Stimulated activated CD8-positive, alpha-beta memory T cell treated with anti-CD3 and anti-CD28 coated beads, Interleukin-7, amount 100 ng/mL, for 24 hours (primary cell): Measurements from ENCODE around the gene MAP3K7.
"Not testable (repeated sequence)": the region's sequence is repeated elsewhere in the genome, so short reads cannot be mapped to it uniquely, and the experiment has no call there.

Experiments used
- DNase-seq: peaks from one replicate; pipeline ENCODE4 v3.0.0-alpha.2; 2020; ENCODE audit warnings: low read depth

The MAP3K7 gene

DNA sequence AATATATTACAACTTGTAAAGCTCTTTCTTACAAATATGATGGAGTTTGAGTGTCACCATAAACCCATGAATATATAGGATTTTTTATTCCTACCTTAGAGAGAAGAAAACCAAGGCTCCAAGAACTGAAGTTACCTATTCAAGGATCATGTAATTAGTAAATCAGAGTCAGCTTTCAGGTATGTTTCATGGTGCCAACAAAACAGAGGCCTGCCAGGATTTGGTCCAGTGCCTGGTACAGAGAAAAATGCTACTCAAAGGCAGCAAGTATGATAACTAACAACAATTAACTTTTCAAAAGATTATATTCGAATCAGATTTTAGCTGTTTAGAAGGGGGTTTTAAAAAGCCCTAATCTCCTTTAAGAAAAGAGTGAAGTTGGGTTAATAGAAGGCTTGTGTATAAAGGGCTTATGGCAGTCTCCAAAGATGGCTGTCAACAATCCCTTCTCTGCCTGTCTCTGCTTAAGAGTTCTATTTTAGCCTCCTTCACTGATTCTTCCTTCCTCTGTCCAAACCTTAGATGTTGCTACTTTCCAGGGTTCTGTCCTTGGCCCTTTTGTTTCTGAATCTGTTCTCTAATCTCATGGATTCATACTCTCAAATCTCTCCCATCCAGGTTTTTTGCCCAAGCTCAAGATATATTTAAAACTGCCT lies 7.8 kb downstream of the MAP3K7 start:
- DNase-seq = no peak

DNA sequence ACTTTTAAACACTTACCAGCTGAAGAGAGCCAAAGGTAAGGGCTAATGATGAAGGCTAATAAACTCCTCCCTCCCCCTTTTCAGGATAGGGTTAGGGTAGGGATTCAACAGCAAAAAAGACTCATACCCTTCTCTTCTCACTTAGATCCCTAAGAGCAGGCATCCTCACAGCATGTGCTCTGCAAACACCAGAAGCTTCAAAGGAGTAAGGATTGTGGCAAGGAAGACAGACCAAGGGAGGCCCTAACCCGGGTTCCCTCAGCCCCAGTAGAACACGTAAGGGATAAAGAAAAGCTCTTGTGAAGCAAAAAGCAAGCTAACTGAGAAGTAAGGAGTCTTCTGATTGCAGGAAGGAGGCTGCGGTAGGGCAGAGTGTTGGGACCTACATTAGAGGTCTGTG lies 11.6 kb downstream of the MAP3K7 start:
- no peak for DNase-seq

DNA sequence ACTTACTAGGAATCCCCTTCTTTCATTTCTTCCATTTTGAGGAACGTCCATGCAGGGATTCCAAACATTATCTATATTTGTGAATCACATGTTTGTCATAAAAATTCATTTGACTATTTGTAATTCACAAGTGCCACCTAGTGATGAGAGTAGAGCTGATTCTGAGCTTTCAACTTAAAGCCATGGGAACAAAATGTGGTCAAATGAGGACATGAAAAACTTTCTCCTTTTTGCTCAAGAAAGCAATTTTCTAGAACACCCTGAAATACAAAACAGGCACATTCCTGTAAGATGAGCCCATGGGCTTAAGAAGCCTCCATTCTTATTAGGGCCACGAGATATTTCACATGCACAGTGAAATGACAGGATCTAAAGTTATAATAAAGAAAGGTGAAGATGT lies 12.3 kb downstream of the MAP3K7 start:
- DNase-seq = no peak

DNA sequence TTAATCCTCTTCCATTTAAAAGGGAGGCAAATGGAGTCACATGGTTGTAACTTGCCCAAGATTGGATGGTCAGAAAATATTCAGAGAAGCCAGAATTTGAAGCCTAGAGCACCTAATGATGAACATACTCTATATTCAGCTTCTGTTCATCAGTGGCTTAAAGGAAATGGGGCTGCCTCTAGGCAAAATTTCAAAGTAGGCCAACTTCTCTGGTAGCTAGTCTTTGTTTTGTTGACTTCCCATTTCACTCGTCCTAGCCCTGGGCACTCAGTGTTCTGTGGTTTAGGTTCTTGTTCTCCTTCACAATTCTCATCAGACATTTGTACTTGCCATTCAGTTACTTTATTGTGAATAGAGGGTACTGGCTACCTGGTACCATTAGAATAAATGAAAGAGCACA lies 13.2 kb downstream of the MAP3K7 start:
- no peak for DNase-seq

DNA sequence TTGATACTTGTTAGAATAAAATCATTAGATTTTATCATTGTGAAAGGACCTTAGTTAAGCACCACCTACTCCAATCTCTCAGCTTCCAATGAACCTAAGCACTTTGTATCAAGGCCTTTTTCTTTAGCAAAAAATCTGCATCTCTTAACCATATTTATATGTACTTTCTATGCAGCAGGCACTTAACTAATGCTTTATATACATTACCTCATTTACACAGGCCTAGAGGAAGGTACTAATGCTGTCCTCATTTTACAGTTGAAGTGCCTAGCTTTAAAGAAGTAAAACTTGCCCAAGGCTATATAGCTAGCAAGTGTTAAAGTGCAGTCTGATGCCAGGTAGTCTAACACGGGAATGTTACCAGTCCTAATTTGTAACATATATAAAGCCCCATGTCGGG lies 14.0 kb downstream of the MAP3K7 start:
- DNase-seq = no peak

DNA sequence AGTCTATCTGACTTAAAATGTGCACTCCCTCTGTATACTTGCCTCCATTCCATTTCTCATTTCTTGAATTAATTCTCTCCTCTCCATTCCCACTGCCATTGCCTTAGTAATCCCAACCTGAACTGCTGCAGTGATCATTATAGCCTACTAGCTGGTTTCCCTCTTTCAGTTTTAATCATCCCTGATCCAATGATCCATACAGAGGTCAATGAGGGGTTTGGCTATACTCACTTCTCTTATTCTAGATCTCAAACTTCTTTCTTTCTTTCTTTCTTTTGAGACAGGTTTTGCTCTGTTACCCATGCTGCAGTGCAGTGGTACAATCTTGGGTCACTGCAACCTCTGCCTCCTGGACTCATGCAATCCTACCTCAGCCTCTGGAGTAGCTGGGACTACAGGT lies 17.6 kb downstream of the MAP3K7 start:
- DNase-seq = no peak

DNA sequence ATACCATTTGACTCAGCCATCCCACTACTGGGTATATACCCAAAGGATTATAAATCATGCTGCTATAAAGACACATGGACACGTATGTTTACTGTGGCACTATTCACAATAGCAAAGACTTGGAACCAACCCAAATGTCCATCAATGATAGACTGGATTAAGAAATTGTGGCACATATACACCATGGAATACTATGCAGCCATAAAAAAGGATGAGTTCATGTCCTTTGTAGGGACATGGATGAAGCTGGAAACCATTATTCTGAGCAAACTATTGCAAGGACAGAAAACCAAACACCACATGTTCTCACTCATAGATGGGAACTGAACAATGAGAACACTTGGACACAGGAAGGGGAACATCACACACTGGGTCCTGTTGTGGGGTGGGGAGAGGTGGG lies 19.2 kb downstream of the MAP3K7 start:
- DNase-seq = not testable (repeated sequence)

DNA sequence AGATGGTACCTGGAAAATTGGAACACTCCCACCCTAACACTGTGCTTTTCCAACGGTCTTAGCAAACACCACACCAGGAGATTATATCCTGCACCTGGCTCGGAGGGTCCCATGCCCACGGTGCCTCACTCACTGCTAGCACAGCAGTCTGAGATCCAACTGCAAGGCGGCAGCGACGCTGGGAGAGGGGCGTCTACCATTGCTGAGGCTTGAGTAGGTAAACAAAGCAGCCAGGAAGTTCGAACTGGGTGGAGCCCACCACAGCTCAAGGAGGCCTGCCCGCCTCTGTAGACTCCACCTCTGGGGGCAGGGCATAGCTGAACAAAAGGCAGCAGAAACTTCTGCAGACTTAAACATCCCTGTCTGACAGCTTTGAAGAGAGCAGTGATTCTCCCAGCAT lies 24.5 kb downstream of the MAP3K7 start:
- not testable (repeated sequence) for DNase-seq

DNA sequence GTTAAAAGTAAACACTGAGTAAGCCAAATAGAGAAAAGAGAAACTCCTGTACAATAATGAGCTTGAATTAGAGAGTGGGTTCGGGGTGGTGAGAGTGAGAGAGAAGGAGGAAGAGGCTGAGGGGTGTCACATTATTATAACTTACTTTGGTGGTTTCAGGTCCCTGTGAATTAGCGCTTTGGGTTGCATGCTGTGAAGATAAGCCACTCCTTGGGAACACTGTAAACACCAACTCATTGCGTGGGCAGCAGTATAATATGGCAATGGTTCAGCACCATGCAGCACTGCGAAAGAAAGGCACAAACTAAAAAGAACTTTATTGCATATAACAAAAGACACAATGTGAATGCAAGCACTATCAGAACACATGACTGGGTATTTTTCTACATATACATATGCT lies 26.9 kb downstream of the MAP3K7 start:
- no peak for DNase-seq

DNA sequence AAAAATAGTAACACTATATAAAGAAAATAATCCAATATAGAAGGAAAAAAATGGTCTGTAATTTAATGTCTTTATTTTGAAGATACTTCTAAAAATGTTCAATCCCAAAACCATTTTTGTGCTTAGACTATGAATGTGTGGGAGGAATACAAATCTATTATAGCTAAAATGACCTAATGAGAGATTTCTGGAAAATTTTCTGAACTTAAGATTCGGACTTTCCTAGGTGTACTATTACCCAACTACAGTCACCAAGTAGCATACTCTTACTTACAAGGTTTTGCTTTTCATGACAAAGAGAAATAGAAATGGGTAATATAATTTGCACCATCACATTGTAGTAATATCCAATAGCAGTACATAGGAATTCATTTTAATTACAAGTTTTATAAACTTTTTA lies 29.9 kb downstream of the MAP3K7 start:
- no peak for DNase-seq

DNA sequence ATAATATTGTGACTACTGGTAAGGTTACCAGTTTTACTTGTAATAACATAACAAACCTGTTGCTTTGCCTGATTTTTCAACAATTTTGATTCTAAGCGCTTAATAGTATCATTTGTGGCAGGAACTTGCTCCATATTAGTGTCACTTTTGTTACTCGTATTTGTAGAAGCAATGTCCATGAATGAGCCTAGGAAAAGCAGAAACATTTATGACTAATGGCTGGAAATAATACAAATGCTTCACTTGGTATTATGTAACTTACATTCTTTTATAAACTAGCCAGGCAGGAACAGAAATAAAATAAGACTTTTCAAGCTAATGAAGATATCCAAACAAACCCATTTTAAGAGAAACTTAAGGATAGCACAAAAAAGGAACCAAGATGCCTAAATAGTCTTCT lies 38.9 kb downstream of the MAP3K7 start:
- no peak for DNase-seq

DNA sequence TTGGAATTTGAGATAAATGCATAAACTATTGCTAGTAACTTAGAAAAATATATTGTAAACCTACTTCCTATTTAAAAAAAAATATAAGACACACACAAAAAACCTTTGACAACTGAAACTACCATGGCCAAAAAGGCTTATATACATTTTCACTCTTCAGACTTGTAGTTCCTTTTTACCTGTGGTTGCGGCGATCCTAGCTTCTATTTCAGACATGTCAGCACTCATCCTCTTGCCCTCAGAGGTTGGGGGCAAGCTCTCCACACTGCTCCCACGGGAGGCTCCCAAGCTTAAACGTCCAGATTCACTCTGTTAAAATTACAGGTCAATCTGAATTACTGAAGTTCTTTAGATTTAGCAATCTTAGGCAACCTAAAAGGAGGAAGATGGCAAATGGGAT lies 39.8 kb downstream of the MAP3K7 start:
- DNase-seq = no peak

DNA sequence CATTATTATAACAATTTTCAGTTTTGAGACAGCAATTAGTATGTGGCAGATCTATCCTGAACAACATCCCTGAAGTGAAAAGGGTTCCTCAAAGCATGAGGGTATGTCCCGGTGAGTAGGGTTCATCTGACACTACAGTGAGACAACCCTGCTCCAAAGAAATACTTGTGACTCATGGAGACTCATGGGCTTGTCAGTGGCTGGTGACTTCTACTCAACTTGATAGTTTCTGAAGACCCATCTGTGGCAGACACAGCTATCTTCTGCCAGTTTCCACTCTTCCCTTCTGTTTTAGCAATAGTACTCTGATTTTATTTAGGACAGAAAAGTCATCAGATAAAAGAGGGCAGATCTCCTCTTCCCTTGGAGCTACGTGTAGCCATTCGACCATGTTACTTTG lies 41.4 kb downstream of the MAP3K7 start:
- DNase-seq = no peak

DNA sequence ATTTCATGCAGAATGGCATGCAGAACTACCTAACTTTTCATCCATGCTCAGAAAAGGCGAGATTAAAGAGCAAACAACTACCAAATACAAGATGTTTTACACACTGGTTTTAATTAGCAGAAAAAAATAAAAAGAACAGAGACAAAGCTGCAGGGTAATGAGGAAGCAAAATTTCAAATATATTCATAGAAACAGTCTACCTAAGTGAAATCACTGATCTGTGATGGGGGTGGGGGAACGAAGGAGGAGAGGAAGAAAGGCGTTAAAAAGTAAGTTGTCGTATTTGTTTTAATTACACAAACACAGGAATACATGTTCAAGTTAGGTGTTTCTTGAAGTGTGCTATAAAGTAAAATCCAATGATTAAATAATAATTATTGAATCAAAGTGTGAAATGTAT lies 42.1 kb downstream of the MAP3K7 start:
- DNase-seq = no peak

DNA sequence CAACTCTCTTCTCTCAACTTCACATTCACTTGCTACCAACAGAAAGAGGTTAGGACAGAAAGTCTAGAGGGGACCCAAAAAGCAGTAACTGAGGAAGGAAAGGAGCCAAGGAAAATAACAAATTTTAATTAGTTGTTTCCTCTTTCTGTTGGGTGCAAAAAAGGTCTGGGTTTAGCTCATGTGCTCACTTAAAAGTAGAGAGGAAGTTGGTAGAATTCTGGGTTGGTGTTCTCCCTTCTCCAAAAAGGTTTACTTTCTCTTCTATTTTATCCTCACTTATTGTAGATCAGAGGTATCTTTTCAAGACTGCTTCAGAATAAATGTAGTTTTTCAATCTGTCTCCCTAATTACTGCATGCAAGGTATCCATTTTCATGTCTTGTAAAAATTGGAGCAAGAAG lies 42.8 kb downstream of the MAP3K7 start:
- no peak for DNase-seq

DNA sequence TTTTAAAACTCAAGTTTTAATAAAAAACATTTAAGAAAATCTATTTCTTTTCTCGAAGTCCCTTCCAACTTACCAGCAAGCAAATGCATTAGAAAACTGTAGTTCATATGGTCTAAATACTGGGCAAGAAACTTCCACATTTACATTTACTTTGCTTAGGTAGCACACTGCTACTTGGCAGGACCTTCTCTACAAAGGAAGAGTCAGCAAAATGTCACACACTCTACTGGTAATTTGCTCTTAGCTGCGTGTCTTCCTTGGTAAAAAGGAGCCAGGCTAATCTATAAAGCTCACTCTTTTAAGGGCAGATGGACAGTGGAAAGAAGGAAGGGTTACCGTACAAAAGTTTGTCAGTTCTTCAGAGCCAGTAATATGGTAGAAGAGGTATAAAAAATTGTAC lies 45.7 kb downstream of the MAP3K7 start:
- DNase-seq = no peak

DNA sequence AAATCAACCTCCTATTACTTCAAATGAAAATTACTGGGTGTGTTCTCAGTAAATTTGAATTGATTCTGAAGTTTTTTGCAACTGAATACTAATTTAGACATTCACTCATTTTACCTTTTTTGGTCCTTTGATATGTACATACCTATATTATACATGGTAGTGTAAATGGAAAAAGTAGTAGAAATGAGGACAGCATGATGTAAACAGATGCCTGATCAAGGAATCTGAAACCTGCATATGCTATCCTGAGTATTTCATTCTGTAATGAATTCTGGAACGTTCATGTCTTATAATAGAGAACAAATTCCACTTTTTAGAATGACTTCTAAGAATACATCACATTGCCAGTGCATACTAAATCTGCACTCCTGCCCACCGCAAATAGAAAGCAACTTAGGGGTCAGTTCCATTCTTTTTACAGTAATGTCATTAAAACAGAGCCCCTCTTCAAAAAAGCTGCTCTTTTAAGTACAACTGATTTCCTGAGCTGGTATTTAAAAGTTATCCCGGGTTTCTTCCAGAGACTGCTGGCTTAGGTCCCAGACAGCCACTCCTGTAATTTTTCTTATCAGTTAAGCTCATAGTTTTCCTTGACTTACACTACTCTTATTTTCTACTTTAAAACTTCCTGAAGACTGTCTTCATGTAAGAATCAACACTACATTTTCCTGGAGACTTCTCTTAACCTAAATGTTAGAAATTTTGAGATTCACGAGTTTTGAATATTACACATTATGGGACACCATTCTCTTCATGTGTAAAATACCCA lies 48.4 kb downstream of the MAP3K7 start:
- DNase-seq = no peak

DNA sequence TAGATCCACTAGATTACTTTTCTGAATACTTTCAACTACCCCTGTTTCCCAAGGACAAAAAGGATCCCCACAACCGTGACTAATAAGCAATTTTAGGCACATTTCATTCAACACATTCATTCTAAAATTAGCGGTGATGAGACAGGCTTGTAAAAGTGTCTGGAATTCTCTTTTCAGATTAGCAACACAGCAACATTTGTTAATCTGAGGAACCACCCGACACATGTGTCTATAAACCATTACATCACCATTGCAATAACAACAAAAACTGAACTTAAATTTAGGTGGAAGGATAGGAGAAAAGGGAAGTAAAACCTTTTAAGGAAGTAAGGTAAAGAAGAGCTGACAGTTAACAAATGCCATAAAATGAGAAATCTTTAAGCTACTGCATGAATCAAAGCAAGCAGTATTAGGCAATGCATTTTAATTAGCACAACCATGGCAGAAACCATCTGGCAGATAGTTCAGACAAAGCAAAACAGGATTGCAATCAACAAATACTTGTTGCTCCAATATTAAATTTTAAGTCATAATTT lies 49.1 kb downstream of the MAP3K7 start:
- DNase-seq = no peak

DNA sequence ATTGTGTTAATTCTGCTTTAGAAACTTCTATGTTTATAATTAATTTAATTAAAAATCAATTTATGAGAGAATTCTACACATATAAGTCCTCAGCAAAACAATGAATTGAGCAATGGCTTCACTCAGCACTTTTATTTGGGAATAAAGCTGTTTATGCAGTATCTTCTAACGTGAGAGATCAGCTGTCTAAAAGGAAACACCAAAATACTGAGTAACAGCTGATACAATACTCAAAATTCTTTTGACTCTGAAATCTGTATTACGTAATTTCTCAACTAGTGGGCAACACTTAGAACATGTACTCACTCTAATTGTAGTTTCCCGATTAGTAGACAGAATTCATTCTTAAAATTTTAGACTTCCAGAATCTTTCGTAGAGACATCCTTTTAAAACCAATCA lies 49.8 kb downstream of the MAP3K7 start:
- no peak for DNase-seq

DNA sequence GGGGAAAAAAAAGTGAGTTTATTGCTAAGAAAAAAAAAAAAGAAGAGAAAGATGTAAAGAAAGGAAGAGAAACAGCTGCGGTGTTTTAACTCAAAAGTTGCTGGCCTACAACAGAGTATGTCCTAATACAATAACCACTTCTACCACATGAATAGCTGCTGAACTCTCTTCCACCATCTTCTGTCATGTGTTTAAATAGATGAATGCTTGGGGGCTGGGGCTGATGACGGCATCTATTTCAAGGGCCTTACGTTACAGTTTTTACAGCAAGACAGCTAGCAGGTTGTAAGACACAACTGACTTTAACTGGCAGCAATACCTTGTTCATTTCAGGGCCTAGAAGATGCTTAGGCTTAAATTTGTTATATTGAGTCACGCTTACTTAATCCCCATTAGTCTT lies 50.4 kb downstream of the MAP3K7 start:
- no peak for DNase-seq

DNA sequence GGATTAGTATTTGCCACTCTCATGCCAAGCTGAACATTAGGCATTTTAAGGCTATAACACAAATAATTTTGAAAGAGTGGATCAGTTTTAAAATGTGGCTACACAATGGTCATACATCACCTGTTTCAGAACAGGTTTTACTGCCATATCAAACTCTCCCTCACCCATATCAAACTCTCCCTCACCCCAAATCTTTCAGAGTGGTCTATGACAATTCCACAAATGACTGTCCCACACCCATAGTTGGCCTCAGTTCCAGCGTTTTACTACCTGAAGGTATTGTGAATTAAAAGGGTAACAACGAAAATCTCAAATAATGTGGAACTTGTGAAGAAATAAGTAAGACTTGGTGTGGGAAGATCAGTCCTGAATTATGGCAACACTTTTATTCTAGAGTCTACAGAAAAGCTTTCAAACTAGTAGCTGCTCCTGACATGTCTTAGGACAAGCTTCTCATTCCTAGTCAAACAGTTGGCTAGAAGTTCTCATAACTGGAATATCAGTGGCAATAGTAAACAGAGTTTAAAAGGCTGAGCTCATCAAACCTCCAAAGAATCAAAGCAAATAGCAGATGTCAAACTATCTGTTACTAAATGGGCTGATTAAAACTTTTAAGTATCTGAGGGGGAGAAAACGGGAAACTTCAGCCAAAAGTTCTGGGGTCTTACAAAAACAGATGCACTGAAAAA lies 52.4 kb downstream of the MAP3K7 start:
- no peak for DNase-seq

DNA sequence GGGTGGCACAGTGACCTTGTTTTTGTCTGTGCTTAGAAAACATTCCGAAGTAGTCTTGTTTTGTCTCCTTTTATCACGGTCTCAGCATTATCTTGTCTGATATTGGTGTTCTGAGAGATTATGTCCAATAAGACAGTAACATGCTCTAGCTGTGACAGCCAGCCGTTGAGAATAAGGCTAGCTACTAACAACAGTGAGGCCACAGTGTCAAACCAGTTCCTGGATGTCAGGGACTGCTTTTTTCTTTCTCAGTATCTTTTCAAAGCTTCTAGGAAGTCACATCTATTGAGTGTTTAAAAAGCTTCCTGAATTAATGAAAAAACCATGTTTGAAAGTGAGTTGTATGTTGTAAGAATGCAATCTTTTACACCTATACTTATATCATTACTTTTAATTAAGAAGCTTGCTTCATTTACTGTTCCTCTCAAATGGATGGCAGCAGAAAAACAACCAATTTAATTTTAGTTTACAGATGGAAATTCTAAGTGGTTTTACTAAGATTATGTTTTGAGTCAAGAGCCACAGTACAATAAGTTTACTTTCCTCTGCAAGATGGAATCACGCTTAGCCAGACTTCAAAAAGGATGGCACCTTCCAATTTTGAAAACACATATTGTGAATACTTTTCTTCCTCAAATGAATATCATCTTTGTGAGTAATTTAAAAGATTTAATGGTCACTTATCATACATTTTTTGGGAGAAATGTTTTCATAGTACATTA lies 53.1 kb downstream of the MAP3K7 start:
- no peak for DNase-seq

DNA sequence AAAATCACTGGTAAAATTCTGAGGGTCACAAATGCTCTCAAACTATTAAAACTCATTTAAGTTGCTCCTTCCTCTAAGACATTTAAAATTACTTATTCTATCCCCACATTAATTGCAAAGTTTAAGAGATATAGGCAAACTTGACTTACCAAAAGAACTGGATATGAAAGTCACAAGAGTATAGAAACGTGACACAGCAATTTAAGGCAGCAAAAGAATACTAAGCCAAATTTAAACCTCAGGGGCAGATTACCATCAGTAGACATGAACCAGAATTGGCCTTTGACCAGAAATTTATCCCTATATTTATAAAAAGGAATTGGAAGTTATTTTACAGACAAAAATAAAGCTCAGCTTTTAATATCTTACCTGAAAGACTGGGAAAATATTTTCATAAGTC lies 56.0 kb downstream of the MAP3K7 start:
- DNase-seq = no peak
